HUDEP-2 (cell line): Measurements from ENCODE around the gene RAPGEF5.

Experiments
- DNase-seq, 76 experiments: peaks; one replicate each; lab custom pipeline; 2025; ENCODE audit not compliant: unreplicated experiment in 76 of 76; lab: John Stamatoyannopoulos, UW

RAPGEF5 gene

DNA sequence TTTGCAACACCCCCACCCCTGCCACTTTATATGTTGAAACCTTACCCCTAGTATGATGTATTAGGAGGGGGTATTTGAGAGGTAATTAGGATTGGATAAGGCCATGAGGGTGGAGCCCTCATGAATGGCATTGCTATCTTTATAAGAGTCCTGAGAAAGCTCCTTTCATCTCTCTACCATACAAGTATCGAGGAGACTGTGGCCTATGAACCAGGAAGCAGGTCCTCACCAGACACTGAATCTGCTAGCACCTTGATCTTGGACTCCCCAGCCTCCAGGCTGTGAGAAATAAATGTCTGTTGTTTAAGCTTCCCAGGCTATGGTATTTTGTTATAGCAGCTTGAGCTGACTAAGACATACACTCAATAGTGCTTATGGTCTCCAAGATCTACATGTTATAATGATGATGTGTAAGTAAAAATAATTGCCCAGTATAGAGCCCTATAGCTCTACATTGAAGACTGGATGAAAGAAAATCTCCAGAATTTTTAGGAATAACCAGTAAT, 188.8 kb downstream of the RAPGEF5 start:
- no peak for DNase-seq

DNA sequence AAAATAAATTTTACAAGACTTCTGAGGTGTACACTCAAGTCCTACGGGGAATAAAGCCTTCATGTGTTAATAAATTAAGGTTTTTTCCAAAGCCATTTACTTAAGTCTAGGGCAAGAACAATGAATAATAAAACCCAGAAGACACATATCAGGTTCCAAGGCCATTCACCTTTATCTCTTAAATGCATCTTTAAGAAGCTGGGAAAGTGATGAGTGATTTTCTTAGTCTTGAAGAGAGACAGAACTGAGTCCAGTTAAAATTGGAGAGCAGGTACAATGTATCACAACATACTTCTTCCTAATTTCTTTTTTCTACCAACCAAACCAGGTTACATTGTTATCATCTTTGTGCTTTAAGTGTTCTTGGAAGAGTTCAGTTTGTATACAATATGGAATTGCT, 189.5 kb downstream of the RAPGEF5 start:
- DNase-seq: no peak

DNA sequence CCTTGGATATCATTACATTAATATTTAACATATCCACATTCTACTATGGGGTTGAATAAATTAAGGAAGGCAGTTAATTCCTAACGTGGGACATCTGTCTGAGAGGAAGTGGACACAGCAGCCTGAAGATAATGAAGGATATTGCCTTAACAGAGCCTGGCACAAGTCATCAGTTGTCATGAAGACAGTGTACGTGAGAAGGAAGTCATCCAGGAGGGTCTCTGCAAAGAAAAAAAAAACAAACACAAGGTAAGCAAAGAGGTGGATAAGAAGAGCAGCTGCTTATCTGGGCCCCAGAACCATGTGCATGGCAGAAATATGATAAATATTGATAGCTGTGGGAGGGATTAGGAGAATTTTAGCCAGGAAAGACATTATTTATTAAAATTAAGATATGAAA, 190.0 kb downstream of the RAPGEF5 start:
- no peak for DNase-seq

- DNase-seq: no peak
Measured at GRCh38 chr7:22159341-22159740, 197.6 kb downstream of the RAPGEF5 start.

- DNase-seq: no peak
Measured at GRCh38 chr7:22157552-22157951, 199.4 kb downstream of the RAPGEF5 start.

DNA sequence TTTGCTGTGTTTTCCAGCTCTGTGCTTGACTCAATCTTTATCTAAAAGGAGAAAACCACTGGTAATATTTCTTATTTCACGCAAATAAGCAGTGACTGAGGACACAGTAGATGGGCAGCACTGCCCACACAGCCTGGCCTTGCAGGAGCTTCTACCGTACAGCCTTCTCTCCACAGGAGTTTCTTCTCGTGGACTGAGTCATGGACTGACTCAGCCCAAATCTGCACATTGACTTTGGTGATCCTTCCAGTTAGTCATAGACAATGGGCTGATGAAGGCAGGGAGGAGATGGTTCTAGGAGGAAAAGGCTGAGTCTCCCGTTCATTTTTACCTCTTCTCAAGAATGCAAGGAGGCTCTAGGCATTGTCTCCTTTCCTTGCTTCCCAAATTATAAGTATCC, 200.7 kb downstream of the RAPGEF5 start:
- DNase-seq: peak in 1 of 76 experiments; percentile 15

- DNase-seq: no peak
Measured at GRCh38 chr7:22154143-22154529, 202.8 kb downstream of the RAPGEF5 start.

DNA sequence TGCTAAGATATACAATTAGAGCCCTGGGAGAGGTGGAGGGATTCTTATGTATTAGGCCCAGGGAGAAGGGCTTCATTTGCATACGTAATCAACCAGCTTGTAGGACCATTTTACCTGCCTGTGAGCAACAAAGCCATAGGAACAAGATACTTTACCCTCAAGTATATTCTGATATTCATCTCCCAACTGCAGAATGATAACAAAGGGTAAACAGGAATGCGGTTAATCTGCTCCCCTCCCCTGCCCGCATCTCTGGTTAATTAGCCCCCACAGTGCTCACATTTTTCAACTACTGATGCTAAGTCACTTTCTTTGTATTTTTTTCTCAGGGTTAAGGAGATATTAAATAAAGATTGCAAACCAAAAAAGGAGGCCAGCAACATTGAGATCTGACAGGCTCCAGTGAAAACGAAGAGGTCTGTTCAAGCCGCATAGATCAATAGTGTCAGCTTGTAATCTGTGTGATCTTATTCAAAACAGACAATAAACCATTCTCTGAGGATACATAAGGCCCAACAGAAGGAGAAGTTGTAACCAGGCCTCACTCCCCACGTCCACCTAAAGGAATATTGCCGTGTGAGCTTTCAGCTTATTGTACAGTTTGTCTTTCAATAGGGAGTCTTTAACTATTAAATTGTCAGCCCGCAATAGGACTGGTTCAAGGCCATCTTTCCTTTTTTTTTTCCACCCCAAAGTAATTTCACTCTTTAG, 203.4 kb downstream of the RAPGEF5 start:
- DNase-seq: no peak

- DNase-seq: no peak
Measured at GRCh38 chr7:22152690-22153089, 204.3 kb downstream of the RAPGEF5 start.

- no peak for DNase-seq
Measured at GRCh38 chr7:22151901-22152300, 205.1 kb downstream of the RAPGEF5 start.

GRCh38 chr7:22150221-22150620, 206.7 kb downstream of the RAPGEF5 start:
- DNase-seq: no peak

DNA sequence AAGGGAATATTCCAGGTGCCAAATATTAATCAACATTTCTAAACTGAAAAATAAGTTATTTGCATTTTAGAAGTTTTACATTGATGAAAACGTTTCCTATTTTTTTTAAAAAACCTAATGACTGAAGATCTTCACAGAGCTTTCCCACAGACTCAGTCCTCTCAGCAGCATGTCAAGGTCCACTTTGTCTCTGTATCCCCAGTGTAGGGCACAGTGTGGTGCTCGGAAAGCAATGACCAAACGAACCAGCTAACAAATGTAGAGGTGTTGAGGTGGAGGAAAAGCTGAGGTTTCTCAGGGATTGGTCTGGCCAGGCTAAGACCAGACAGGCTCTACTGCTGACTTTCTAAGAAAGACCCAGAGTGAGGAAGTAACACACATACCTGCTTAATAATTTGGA, 209.1 kb downstream of the RAPGEF5 start:
- no peak for DNase-seq

GRCh38 chr7:22146961-22147512, 209.9 kb downstream of the RAPGEF5 start:
- DNase-seq: no peak

DNA sequence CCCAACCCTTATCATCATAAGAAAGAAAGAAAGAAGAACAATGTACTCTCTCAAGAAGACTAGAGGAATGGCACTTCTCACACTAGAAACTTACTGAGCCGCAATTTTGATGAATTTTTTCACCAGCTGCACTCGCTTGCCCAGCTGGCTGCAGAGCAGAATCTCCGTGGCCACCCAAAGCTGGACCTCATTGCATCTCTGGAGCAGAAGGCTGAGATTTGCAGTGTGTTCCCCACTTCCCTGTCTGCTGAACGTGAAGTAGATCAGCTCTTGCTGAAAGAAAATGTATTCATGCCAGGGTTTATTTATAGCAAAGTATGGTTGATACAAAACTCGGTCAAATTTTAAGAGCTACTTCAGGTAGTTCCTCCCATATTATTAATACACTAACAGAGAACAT, 212.0 kb downstream of the RAPGEF5 start:
- DNase-seq: no peak

GRCh38 chr7:22143491-22143890, 213.5 kb downstream of the RAPGEF5 start:
- no peak for DNase-seq

DNA sequence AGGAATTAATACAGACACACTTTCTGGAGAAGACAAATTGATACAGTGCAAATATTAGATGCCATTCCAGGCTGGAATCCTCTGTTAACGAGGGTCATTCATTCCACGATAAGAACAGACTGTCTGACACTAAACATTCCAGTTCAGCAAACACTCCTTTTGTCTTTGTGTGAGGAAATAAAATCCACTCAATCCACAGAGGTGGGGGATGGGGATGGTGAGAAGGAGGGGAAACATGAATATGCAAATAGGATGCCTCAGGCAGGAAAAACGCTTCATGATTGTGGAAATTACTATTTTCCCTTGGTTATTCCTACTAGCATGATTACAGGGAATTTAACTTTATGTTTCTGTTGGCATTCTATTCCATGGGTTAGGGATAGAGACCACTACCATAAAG, 214.4 kb downstream of the RAPGEF5 start:
- DNase-seq: no peak

- DNase-seq: no peak
Measured at GRCh38 chr7:22141355-22141754, 215.6 kb downstream of the RAPGEF5 start.

DNA sequence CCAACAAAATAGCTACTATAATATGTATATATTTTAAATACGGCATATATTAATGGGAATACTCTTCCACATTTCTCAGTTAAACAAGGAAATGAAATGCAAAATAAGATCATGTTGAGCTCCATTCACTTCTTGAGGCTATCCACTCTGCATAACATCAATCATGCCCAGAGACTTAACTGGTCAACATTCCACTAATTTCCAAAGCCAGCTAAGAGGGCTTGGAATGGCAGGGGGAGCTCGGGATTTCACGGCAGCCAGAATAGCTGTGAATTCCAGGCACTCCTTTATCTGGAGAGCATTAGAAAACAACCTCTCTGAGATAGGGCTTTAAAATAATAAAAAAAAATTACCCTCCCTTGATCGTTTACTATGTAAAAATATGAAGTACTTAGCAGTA, 216.4 kb downstream of the RAPGEF5 start:
- no peak for DNase-seq

DNA sequence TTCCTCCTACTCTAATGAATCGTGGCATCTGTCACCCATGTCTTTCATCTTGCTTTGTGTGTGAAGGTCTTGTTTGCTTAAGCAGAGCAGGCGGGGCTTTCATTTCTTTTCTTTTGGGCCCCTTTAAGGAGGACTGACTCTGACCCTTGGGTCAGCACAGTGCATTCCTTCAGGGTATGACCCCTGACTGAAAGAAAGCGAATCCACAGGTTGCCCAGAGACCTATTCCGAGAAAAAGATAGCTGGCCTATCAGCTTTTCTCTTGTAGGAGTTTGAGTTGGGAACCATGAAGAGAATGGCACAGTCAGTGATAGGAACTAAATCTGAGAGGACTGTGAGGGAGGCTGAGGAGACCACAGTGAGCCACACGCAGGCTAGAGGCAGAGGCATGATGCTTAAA, 218.1 kb downstream of the RAPGEF5 start:
- no peak for DNase-seq

DNA sequence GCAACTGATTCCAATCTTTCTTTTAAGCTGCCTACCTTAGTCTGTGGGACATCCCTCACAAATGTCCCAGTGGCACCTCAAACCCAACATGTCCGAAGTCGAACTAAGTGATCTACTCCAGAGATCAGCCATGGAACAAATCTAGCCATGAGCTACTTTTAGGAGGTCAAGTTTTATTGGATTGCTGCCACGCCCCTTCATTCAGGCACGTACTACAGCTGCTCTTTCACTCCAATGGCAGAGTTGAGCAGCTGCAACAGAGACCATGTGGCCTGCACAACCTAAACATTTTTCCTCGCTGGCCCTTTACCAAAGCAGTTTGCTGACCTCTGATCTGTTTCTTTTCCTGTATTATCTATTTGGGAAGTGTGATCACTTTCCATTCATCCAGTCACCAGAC, 218.8 kb downstream of the RAPGEF5 start:
- no peak for DNase-seq

GRCh38 chr7:22137466-22137865, 219.5 kb downstream of the RAPGEF5 start:
- no peak for DNase-seq

GRCh38 chr7:22137026-22137425, 219.9 kb downstream of the RAPGEF5 start:
- no peak for DNase-seq
